WTC11 (cell line): ENCODE results near the gene CPNE1. TPM values are rescaled to one million over a fixed set of nuclear protein-coding genes. Genes with fewer than 3 reads are reported as not detected.

Experiments used
- ATAC-seq: fragments of 200-7000 bp; cut with Tn5 transposase; 2 replicates; pipeline ENCODE4 v1.10.0; 2021; ENCODE audit warnings: mild to moderate bottlenecking, moderate library complexity
- CTCF ChIA-PET: fragments of 300-600 bp; sonication (Branson Sonifier 250); formaldehyde crosslinking; loops from one replicate; lab custom pipeline; 2021; ENCODE audit warnings: antibody characterized with exemption; lab: Charles Lee
- POLR2A ChIA-PET: fragments of 350-600 bp; sonication (Branson Sonifier 250); formaldehyde crosslinking; loops from one replicate; lab custom pipeline; 2021; ENCODE audit warnings: antibody characterized with exemption; lab: Charles Lee
- DNase-seq: peaks from one replicate; pipeline ENCODE4 v3.0.0; 2021; ENCODE audit warnings: low spot score
- H3K27ac Mint-ChIP-seq: 2 replicates; pipeline ENCODE4 v1.8.0; 2021; ENCODE audit warnings: mixed read lengths
- H3K27me3 Mint-ChIP-seq: 2 replicates; pipeline ENCODE4 v1.8.0; 2021; ENCODE audit warnings: low read depth, mild to moderate bottlenecking, moderate library complexity, mixed read lengths
- H3K36me3 Mint-ChIP-seq: 2 replicates; pipeline ENCODE4 v1.8.0; 2021; ENCODE audit warnings: mixed read lengths
- H3K4me1 Mint-ChIP-seq: 2 replicates; pipeline ENCODE4 v1.8.0; 2022; ENCODE audit warnings: mixed read lengths
- H3K4me3 Mint-ChIP-seq: 2 replicates; pipeline ENCODE4 v1.8.0; 2021; ENCODE audit warnings: mild to moderate bottlenecking, moderate library complexity, mixed read lengths
- H3K9me3 Mint-ChIP-seq: 2 replicates; pipeline ENCODE4 v1.8.0; 2021; ENCODE audit warnings: mixed read lengths
- CBFB ChIP-seq: sonication (generic); formaldehyde crosslinking; IDR thresholded peaks from 2 replicates; pipeline ENCODE4 v1.8.1; 2022; ENCODE audit warnings: mild to moderate bottlenecking, low read depth, missing genetic modification reagents
- CREM ChIP-seq: sonication (generic); formaldehyde crosslinking; IDR thresholded peaks from 2 replicates; pipeline ENCODE4 v1.8.1; 2022; ENCODE audit warnings: mild to moderate bottlenecking, missing genetic modification reagents, moderate library complexity
- ESRRA ChIP-seq: sonication (generic); formaldehyde crosslinking; IDR thresholded peaks from 2 replicates; pipeline ENCODE4 v1.8.1; 2022; ENCODE audit warnings: mild to moderate bottlenecking, missing genetic modification reagents, borderline replicate concordance
- FOXP1 ChIP-seq: sonication (generic); formaldehyde crosslinking; IDR thresholded peaks from 2 replicates; pipeline ENCODE4 v1.8.0; 2022; ENCODE audit warnings: missing genetic modification reagents, mild to moderate bottlenecking, moderate library complexity, borderline replicate concordance
- GABPB1 ChIP-seq: sonication (generic); formaldehyde crosslinking; IDR thresholded peaks from 2 replicates; pipeline ENCODE4 v1.8.1; 2023; ENCODE audit warnings: mild to moderate bottlenecking, missing genetic modification reagents
- JUN ChIP-seq: sonication (generic); formaldehyde crosslinking; IDR thresholded peaks from 2 replicates; pipeline ENCODE4 v1.8.0; 2023; ENCODE audit warnings: mild to moderate bottlenecking, missing genetic modification reagents
- RELA ChIP-seq: sonication (generic); formaldehyde crosslinking; IDR thresholded peaks from 2 replicates; pipeline ENCODE4 v1.8.1; 2022; ENCODE audit warnings: missing genetic modification reagents, mild to moderate bottlenecking, borderline replicate concordance
- TEAD1 ChIP-seq: sonication (generic); formaldehyde crosslinking; IDR thresholded peaks from 2 replicates; pipeline ENCODE4 v1.8.0; 2022; ENCODE audit warnings: mild to moderate bottlenecking, missing genetic modification reagents
- TEAD4 ChIP-seq: sonication (generic); formaldehyde crosslinking; IDR thresholded peaks from 2 replicates; pipeline ENCODE4 v1.8.0; 2022; ENCODE audit warnings: mild to moderate bottlenecking, missing genetic modification reagents
- TP53 ChIP-seq: sonication (generic); formaldehyde crosslinking; IDR thresholded peaks from 2 replicates; pipeline ENCODE4 v1.8.1; 2023; ENCODE audit warnings: mild to moderate bottlenecking, missing genetic modification reagents
- ZNF121 ChIP-seq: sonication (generic); formaldehyde crosslinking; IDR thresholded peaks from 2 replicates; pipeline ENCODE4 v1.8.0; 2023; ENCODE audit warnings: missing genetic modification reagents
- ZNF232 ChIP-seq: sonication (generic); formaldehyde crosslinking; IDR thresholded peaks from 2 replicates; pipeline ENCODE4 v1.8.0; 2022; ENCODE audit warnings: mild to moderate bottlenecking, missing genetic modification reagents
- ZNF671 ChIP-seq: fragments of 250-450 bp; sonication (Bioruptor Pico); IDR thresholded peaks from 2 replicates; pipeline ENCODE4 v1.8.0; 2021; ENCODE audit warnings: mild to moderate bottlenecking
- total RNA-seq: library from RNA; stranded (reverse); gene quantifications from 3 replicates; pipeline ENCODE4 v1.2.3, GENCODE V29; 2021
- TF ChIP-seq, protein P1 (sequence below): sonication (generic); formaldehyde crosslinking; IDR thresholded peaks from 2 replicates; pipeline ENCODE4 v1.8.1; 2022; ENCODE audit warnings: mild to moderate bottlenecking, missing genetic modification reagents, moderate library complexity, borderline replicate concordance
- TF ChIP-seq, protein P2 (sequence below): sonication (generic); formaldehyde crosslinking; IDR thresholded peaks from 2 replicates; pipeline ENCODE4 v1.8.0; 2022; ENCODE audit warnings: mild to moderate bottlenecking, missing genetic modification reagents
- TF ChIP-seq, protein P3 (sequence below): fragments of 250-450 bp; sonication (Bioruptor Pico); IDR thresholded peaks from 2 replicates; pipeline ENCODE4 v1.9.0; 2021; ENCODE audit warnings: moderate library complexity, mild to moderate bottlenecking, inconsistent platforms, borderline replicate concordance
- TF ChIP-seq, protein P4 (sequence below): fragments of 200-600 bp; IDR thresholded peaks from 2 replicates; pipeline ENCODE4 v1.8.0; 2022; ENCODE audit warnings: antibody characterized with exemption
- TF ChIP-seq, protein P5 (sequence below): sonication (generic); formaldehyde crosslinking; IDR thresholded peaks from 2 replicates; pipeline ENCODE4 v1.8.1; 2023; ENCODE audit warnings: mild to moderate bottlenecking, missing genetic modification reagents
- TF ChIP-seq, protein P6 (sequence below): sonication (generic); formaldehyde crosslinking; IDR thresholded peaks from 2 replicates; pipeline ENCODE4 v1.8.1; 2023; ENCODE audit warnings: mild to moderate bottlenecking, missing genetic modification reagents, moderate library complexity
- TF ChIP-seq, protein P7 (sequence below): fragments of 250-450 bp; sonication (Bioruptor Pico); IDR thresholded peaks from 2 replicates; pipeline ENCODE4 v1.8.0; 2021; ENCODE audit warnings: mild to moderate bottlenecking

CPNE1 gene
- total RNA-seq, 1 experiment from 2014 or later: 312 TPM

DNA sequence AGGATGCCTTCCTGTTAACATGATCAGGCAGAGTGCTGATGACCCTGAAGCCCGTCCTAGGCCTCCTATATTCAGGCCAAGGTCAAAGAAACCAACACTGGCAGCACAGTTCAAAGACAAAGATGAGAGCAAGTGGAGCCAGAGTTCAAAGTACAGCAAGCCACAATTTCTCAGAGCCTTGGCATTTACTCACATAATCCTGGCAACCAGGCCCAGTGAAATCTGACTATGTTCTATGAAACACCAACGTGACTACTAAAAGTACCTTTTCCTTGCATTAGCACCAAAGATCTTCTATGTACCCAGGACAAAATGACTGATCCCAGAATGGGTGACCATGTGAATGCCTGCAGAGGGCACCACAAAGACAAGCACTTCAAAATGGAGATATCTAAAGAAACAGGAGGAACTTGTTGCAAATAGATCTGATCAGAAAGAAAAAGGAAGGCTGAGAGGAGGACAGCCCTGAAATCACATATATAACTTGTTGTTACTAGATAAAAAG is 30.6 kb upstream of the CPNE1 start:
- POLR2A ChIA-PET: no interaction called here
- H3K27me3 Mint-ChIP-seq: no peaks in the 10 kb centered on the region
- TF ChIP-seq GABPB1 (CRISPR knock-in tag) (peak; percentile 33; the same call in 1 of the 2 replicates), TP53 (no peak), TEAD1 (no peak)
- ATAC-seq: no peak
- H3K4me3 Mint-ChIP-seq: no peak overlapping the region
- H3K9me3 Mint-ChIP-seq: no peaks in the 10 kb centered on the region
- peaks cover 18% of the 10 kb centered on the region for H3K36me3 Mint-ChIP-seq
- no peak overlapping the region for H3K27ac Mint-ChIP-seq
- H3K4me1 Mint-ChIP-seq: peaks cover 15% of the 10 kb centered on the region
- CTCF ChIA-PET: no interaction called here
- no peak for DNase-seq

DNA sequence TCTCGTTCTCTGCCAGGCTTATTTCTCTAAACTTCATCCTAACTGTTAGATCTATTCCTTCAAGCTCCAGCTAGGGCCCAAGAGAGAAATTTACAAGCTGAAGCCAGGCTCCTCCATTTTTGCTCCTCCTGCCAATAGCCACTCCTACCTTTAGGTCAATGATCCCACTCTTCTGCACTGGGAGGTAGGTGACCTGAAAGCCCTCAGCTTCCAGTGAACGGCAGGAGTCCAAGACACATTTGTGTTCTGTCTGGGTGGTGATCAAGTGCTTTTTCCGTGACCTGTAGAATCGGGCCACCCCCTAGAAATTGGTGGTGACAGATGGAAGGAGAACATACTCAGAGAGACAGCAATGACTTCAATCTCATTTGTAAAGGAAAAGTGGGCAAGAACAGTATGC is 25.6 kb upstream of the CPNE1 start:
- H3K4me1 Mint-ChIP-seq: no peaks in the 10 kb centered on the region
- DNase-seq: no peak
- H3K36me3 Mint-ChIP-seq: peaks cover 41% of the 10 kb centered on the region
- no peak overlapping the region for H3K4me3 Mint-ChIP-seq
- ChIA-PET POLR2A (no interaction called here), CTCF (interaction anchor here (0.7 kb wide), 1 partner anchor 85 kb away, joined by 3 read pairs; no protein-coding TSS in a partner anchor)
- H3K27ac Mint-ChIP-seq: no peak overlapping the region
- peaks cover 18% of the 10 kb centered on the region for H3K9me3 Mint-ChIP-seq
- TF ChIP-seq, protein P1, sequence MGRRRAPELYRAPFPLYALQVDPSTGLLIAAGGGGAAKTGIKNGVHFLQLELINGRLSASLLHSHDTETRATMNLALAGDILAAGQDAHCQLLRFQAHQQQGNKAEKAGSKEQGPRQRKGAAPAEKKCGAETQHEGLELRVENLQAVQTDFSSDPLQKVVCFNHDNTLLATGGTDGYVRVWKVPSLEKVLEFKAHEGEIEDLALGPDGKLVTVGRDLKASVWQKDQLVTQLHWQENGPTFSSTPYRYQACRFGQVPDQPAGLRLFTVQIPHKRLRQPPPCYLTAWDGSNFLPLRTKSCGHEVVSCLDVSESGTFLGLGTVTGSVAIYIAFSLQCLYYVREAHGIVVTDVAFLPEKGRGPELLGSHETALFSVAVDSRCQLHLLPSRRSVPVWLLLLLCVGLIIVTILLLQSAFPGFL (CRISPR knock-in tag): no peak
- TF ChIP-seq, protein P2, sequence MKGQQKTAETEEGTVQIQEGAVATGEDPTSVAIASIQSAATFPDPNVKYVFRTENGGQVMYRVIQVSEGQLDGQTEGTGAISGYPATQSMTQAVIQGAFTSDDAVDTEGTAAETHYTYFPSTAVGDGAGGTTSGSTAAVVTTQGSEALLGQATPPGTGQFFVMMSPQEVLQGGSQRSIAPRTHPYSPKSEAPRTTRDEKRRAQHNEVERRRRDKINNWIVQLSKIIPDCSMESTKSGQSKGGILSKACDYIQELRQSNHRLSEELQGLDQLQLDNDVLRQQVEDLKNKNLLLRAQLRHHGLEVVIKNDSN (CRISPR knock-in tag): no peak
- TF ChIP-seq RELA (CRISPR knock-in tag) (no peak), TEAD4 (no peak), ESRRA (CRISPR knock-in tag) (no peak), ZNF232 (CRISPR knock-in tag) (no peak), ZNF121 (CRISPR knock-in tag) (no peak), TEAD1 (no peak), FOXP1 (CRISPR knock-in tag) (no peak), CREM (CRISPR knock-in tag) (no peak), ZNF671 (CRISPR knock-in tag) (no peak), CBFB (CRISPR knock-in tag) (no peak), JUN (CRISPR knock-in tag) (no peak)
- TF ChIP-seq, protein P3, sequence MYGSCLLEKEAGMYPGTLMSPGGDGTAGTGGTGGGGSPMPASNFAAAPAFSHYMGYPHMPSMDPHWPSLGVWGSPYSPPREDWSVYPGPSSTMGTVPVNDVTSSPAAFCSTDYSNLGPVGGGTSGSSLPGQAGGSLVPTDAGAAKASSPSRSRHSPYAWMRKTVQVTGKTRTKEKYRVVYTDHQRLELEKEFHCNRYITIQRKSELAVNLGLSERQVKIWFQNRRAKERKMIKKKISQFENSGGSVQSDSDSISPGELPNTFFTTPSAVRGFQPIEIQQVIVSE (CRISPR knock-in tag): no peak
- TF ChIP-seq, protein P4, sequence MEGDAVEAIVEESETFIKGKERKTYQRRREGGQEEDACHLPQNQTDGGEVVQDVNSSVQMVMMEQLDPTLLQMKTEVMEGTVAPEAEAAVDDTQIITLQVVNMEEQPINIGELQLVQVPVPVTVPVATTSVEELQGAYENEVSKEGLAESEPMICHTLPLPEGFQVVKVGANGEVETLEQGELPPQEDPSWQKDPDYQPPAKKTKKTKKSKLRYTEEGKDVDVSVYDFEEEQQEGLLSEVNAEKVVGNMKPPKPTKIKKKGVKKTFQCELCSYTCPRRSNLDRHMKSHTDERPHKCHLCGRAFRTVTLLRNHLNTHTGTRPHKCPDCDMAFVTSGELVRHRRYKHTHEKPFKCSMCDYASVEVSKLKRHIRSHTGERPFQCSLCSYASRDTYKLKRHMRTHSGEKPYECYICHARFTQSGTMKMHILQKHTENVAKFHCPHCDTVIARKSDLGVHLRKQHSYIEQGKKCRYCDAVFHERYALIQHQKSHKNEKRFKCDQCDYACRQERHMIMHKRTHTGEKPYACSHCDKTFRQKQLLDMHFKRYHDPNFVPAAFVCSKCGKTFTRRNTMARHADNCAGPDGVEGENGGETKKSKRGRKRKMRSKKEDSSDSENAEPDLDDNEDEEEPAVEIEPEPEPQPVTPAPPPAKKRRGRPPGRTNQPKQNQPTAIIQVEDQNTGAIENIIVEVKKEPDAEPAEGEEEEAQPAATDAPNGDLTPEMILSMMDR: no peak
- TF ChIP-seq, protein P5, sequence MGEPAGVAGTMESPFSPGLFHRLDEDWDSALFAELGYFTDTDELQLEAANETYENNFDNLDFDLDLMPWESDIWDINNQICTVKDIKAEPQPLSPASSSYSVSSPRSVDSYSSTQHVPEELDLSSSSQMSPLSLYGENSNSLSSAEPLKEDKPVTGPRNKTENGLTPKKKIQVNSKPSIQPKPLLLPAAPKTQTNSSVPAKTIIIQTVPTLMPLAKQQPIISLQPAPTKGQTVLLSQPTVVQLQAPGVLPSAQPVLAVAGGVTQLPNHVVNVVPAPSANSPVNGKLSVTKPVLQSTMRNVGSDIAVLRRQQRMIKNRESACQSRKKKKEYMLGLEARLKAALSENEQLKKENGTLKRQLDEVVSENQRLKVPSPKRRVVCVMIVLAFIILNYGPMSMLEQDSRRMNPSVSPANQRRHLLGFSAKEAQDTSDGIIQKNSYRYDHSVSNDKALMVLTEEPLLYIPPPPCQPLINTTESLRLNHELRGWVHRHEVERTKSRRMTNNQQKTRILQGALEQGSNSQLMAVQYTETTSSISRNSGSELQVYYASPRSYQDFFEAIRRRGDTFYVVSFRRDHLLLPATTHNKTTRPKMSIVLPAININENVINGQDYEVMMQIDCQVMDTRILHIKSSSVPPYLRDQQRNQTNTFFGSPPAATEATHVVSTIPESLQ (CRISPR knock-in tag): no peak
- TF ChIP-seq, protein P6, sequence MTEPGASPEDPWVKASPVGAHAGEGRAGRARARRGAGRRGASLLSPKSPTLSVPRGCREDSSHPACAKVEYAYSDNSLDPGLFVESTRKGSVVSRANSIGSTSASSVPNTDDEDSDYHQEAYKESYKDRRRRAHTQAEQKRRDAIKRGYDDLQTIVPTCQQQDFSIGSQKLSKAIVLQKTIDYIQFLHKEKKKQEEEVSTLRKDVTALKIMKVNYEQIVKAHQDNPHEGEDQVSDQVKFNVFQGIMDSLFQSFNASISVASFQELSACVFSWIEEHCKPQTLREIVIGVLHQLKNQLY (CRISPR knock-in tag): no peak
- TF ChIP-seq, protein P7, sequence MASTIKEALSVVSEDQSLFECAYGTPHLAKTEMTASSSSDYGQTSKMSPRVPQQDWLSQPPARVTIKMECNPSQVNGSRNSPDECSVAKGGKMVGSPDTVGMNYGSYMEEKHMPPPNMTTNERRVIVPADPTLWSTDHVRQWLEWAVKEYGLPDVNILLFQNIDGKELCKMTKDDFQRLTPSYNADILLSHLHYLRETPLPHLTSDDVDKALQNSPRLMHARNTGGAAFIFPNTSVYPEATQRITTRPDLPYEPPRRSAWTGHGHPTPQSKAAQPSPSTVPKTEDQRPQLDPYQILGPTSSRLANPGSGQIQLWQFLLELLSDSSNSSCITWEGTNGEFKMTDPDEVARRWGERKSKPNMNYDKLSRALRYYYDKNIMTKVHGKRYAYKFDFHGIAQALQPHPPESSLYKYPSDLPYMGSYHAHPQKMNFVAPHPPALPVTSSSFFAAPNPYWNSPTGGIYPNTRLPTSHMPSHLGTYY: no peak
- ATAC-seq: no peak
- no peaks in the 10 kb centered on the region for H3K27me3 Mint-ChIP-seq
